H1 (cell line): ENCODE data around the gene GLRX. TPM values are rescaled to one million over a fixed set of nuclear protein-coding genes. Genes with fewer than 3 reads are reported as not detected.

Source experiments
- CTCF ChIA-PET: fragments of 300-600 bp; sonication (Branson Sonifier 250); formaldehyde crosslinking; loops from one replicate; lab custom pipeline; 2021; ENCODE audit not compliant: partially characterized antibody; lab: Charles Lee
- POLR2A ChIA-PET: fragments of 300-600 bp; sonication (Branson Sonifier 250); formaldehyde crosslinking; loops from one replicate; lab custom pipeline; 2021; ENCODE audit warnings: inconsistent platforms; ENCODE audit not compliant: partially characterized antibody; lab: Charles Lee
- DNase-seq, 2 experiments: peaks; one replicate each; pipeline versions ENCODE4 v3.0.0 to v3.0.0-alpha.2; 2010 to 2022; ENCODE audit warnings: low spot score in 2 of 2, low read depth in 1 of 2, mixed read lengths in 1 of 2
- FAIRE-seq: peaks from 2 replicates; lab custom pipeline; 2011; peaks lifted over from hg19 to GRCh38; lab: Jason Lieb, UNC
- H2AFZ ChIP-seq: 2 replicates; pipeline ENCODE4 v1.8.1; 2012; ENCODE audit warnings: low read length, inconsistent platforms
- H2AK5ac ChIP-seq: 2 replicates; pipeline ENCODE4 v1.6.1; 2013; ENCODE audit warnings: low read depth, low read length
- H2BK120ac ChIP-seq: replicated peaks from 2 replicates; pipeline ENCODE3; 2013; ENCODE audit warnings: low read depth, low read length, inconsistent platforms
- H2BK12ac ChIP-seq: 2 replicates; pipeline ENCODE4 v1.6.1; 2013; ENCODE audit warnings: low read depth, low read length
- H2BK15ac ChIP-seq: 2 replicates; pipeline ENCODE4 v1.6.1; 2013; ENCODE audit warnings: low read length
- H2BK20ac ChIP-seq: 2 replicates; pipeline ENCODE4 v1.6.1; 2013; ENCODE audit warnings: low read length
- H2BK5ac ChIP-seq: 2 replicates; pipeline ENCODE4 v1.6.1; 2013; ENCODE audit warnings: low read depth, low read length
- H3K14ac ChIP-seq: 2 replicates; pipeline ENCODE4 v1.6.1; 2013; ENCODE audit warnings: inconsistent platforms; ENCODE audit not compliant: insufficient read length
- H3K18ac ChIP-seq: 2 replicates; pipeline ENCODE4 v1.6.1; 2013; ENCODE audit warnings: low read length; ENCODE audit errors: extremely low read depth
- H3K23ac ChIP-seq: 2 replicates; pipeline ENCODE4 v1.6.1; 2013; ENCODE audit warnings: inconsistent platforms; ENCODE audit not compliant: insufficient read length
- H3K23me2 ChIP-seq: 2 replicates; pipeline ENCODE4 v1.6.1; 2013; ENCODE audit warnings: low read depth, low read length
- H3K27ac ChIP-seq: 2 replicates; pipeline ENCODE4 v1.6.1; 2011; ENCODE audit warnings: low read depth, low read length, inconsistent platforms
- H3K27me3 ChIP-seq, 4 experiments: replicated peaks in 1 of 4; 1 replicate in 1 of 4; 2 replicates in 3 of 4; pipeline versions ENCODE4 v1.6.1 to v1.8.1; 2011 to 2013; ENCODE audit warnings: low read length in 3 of 4, mild to moderate bottlenecking in 3 of 4, inconsistent platforms in 2 of 4, mixed read lengths in 2 of 4, moderate library complexity in 1 of 4; ENCODE audit not compliant: control insufficient read depth in 3 of 4, insufficient read depth in 3 of 4; ENCODE audit errors: extremely low read depth in 1 of 4
- H3K36me3 ChIP-seq, 4 experiments: 2 replicates each; pipeline versions ENCODE4 v1.6.1 to v1.8.1; 2011 to 2013; ENCODE audit warnings: mild to moderate bottlenecking in 4 of 4, low read length in 3 of 4, moderate library complexity in 2 of 4, control low read depth in 1 of 4, inconsistent platforms in 1 of 4; ENCODE audit not compliant: insufficient read depth in 4 of 4, control insufficient read depth in 2 of 4
- H3K4ac ChIP-seq: replicated peaks from 2 replicates; pipeline ENCODE3; 2013; ENCODE audit warnings: low read length, low read depth, mixed read lengths, inconsistent platforms; ENCODE audit not compliant: insufficient read length
- H3K4me1 ChIP-seq, 4 experiments: replicated peaks in 1 of 4; 1 replicate in 1 of 4; 2 replicates in 3 of 4; pipeline versions ENCODE4 v1.6.1 to v1.8.1; 2011 to 2013; ENCODE audit warnings: low read length in 3 of 4, inconsistent platforms in 2 of 4, mixed read lengths in 1 of 4; ENCODE audit not compliant: insufficient read depth in 4 of 4, control insufficient read depth in 3 of 4
- H3K4me2 ChIP-seq, 2 experiments: 2 replicates each; pipeline versions ENCODE4 v1.6.1 to v1.8.1; 2011 to 2013; ENCODE audit warnings: low read depth in 2 of 2, low read length in 2 of 2, control low read depth in 1 of 2, inconsistent platforms in 1 of 2, mild to moderate bottlenecking in 1 of 2; ENCODE audit not compliant: insufficient read depth in 1 of 2
- H3K4me3 ChIP-seq, 4 experiments: fragments of 200-600, 300-600 bp in 1 of 4; sonication (generic), shearing (Covaris generic), sonication (Bioruptor Twin) in 1 of 4; 2 replicates each; pipeline versions ENCODE4 v1.5.1 to v1.8.1; 2011 to 2016; ENCODE audit warnings: low read length in 4 of 4, low read depth in 3 of 4, control low read depth in 2 of 4, inconsistent platforms in 2 of 4, mild to moderate bottlenecking in 2 of 4, mixed read lengths in 1 of 4, moderate library complexity in 1 of 4; ENCODE audit not compliant: insufficient read depth in 2 of 4; ENCODE audit errors: extremely low read depth in 1 of 4
- H3K56ac ChIP-seq: replicated peaks from 2 replicates; pipeline ENCODE3; 2013; ENCODE audit warnings: low read depth, mild to moderate bottlenecking, mixed read lengths, low read length, inconsistent platforms; ENCODE audit not compliant: insufficient read length
- H3K79me1 ChIP-seq: 2 replicates; pipeline ENCODE4 v1.6.1; 2013; ENCODE audit warnings: low read depth, low read length, control low read depth
- H3K79me2 ChIP-seq, 2 experiments: 2 replicates each; pipeline versions ENCODE4 v1.6.1 to v1.8.1; 2012 to 2013; ENCODE audit warnings: low read length in 2 of 2, mild to moderate bottlenecking in 2 of 2, inconsistent platforms in 1 of 2; ENCODE audit not compliant: insufficient read depth in 2 of 2, control insufficient read depth in 1 of 2
- H3K9ac ChIP-seq, 4 experiments: replicated peaks in 1 of 4; 1 replicate in 1 of 4; 2 replicates in 3 of 4; pipeline versions ENCODE4 v1.6.1 to v1.8.1; 2011 to 2013; ENCODE audit warnings: low read depth in 3 of 4, low read length in 3 of 4, control low read depth in 2 of 4, mild to moderate bottlenecking in 2 of 4, moderate library complexity in 2 of 4, inconsistent platforms in 1 of 4; ENCODE audit errors: extremely low read depth in 1 of 4
- H3K9me3 ChIP-seq, 2 experiments: 2 replicates each; pipeline versions ENCODE4 v1.6.1 to v1.8.1; 2012 to 2013; ENCODE audit warnings: mild to moderate bottlenecking in 2 of 2, moderate library complexity in 2 of 2, control low read depth in 1 of 2, inconsistent platforms in 1 of 2, low read depth in 1 of 2, low read length in 1 of 2, mixed read lengths in 1 of 2; ENCODE audit not compliant: insufficient read depth in 2 of 2
- H4K20me1 ChIP-seq, 2 experiments: replicated peaks in 1 of 2; 2 replicates each; pipeline versions ENCODE3 to v1.8.1; 2011 to 2013; ENCODE audit warnings: inconsistent platforms in 2 of 2, low read length in 2 of 2, mild to moderate bottlenecking in 1 of 2; ENCODE audit not compliant: insufficient read depth in 2 of 2, control insufficient read depth in 1 of 2
- H4K5ac ChIP-seq: 2 replicates; pipeline ENCODE4 v1.6.1; 2013; ENCODE audit warnings: low read length, low read depth, mixed read lengths, inconsistent platforms; ENCODE audit not compliant: insufficient read length
- H4K8ac ChIP-seq: 2 replicates; pipeline ENCODE4 v1.8.0; 2013; ENCODE audit warnings: mild to moderate bottlenecking, moderate library complexity, low read length, inconsistent platforms; ENCODE audit not compliant: insufficient read depth; ENCODE audit errors: extremely low read depth
- H4K91ac ChIP-seq: replicated peaks from 2 replicates; pipeline ENCODE3; 2013; ENCODE audit warnings: low read length, mixed read lengths, inconsistent platforms; ENCODE audit not compliant: insufficient read length
- ATF3 ChIP-seq: IDR thresholded peaks from 2 replicates; pipeline ENCODE4 v1.6.1; 2011; ENCODE audit warnings: low read depth, mild to moderate bottlenecking, low read length; ENCODE audit not compliant: insufficient read depth
- CHD1 ChIP-seq: IDR thresholded peaks from 2 replicates; pipeline ENCODE4 v1.6.1; 2012; ENCODE audit warnings: low read depth, low read length, improper control_type of control experiment
- CREB1 ChIP-seq: IDR thresholded peaks from 2 replicates; pipeline ENCODE4 v1.6.1; 2012; ENCODE audit warnings: inconsistent platforms
- CTCF ChIP-seq, 3 experiments: IDR thresholded peaks; 1 replicate in 2 of 3; 2 replicates in 1 of 3; pipeline versions ENCODE4 v1.5.1 to v1.6.1; 2011; ENCODE audit warnings: low read length in 3 of 3, mild to moderate bottlenecking in 3 of 3, inconsistent platforms in 2 of 3, low read depth in 1 of 3, moderate library complexity in 1 of 3; ENCODE audit not compliant: insufficient read depth in 1 of 3; ENCODE audit errors: control extremely low read depth in 1 of 3
- JUN ChIP-seq: IDR thresholded peaks from 2 replicates; pipeline ENCODE4 v1.6.1; 2011; ENCODE audit warnings: low read depth, mild to moderate bottlenecking, improper control_type of control experiment, low read length
- KDM4A ChIP-seq: IDR thresholded peaks from one replicate; pipeline ENCODE4 v1.7.1; 2012; ENCODE audit warnings: low read depth, mild to moderate bottlenecking, moderate library complexity, low read length, inconsistent platforms; ENCODE audit not compliant: severe bottlenecking
- POLR2A ChIP-seq, 2 experiments: IDR thresholded peaks; 1 replicate in 1 of 2; 2 replicates in 1 of 2; pipeline ENCODE4 v1.6.1; 2011; ENCODE audit warnings: low read depth in 2 of 2, low read length in 2 of 2, mild to moderate bottlenecking in 2 of 2; ENCODE audit errors: control extremely low read depth in 1 of 2
- RAD21 ChIP-seq, 2 experiments: IDR thresholded peaks in 1 of 2; conservative IDR thresholded peaks in 1 of 2; 2 replicates each; pipeline ENCODE4 v1.6.1; 2011; ENCODE audit warnings: low read depth in 2 of 2, low read length in 2 of 2, improper control_type of control experiment in 1 of 2, inconsistent platforms in 1 of 2, mild to moderate bottlenecking in 1 of 2, moderate library complexity in 1 of 2
- SIRT6 ChIP-seq: IDR thresholded peaks from one replicate; pipeline ENCODE4 v1.7.1; 2012; ENCODE audit warnings: low read length, inconsistent platforms
- SIX5 ChIP-seq: IDR thresholded peaks from 2 replicates; pipeline ENCODE4 v1.6.1; 2011; ENCODE audit warnings: mild to moderate bottlenecking, low read depth, low read length
- WGBS, 2 experiments: shearing (Covaris generic) in 1 of 2; methylation state at CpG; one replicate each; pipeline versions ENCODE4 v1.1.6 to v1.1.7; 2013 to 2015; ENCODE audit warnings: low lambda C conversion rate in 2 of 2, mixed read lengths in 2 of 2, inconsistent platforms in 1 of 2, low coverage in 1 of 2, missing lambda C conversion rate in 1 of 2; ENCODE audit not compliant: insufficient replicate concordance in 2 of 2, insufficient coverage in 1 of 2, insufficient read length in 1 of 2; ENCODE audit errors: extremely low coverage in 1 of 2, missing lambda C conversion rate in 1 of 2; 5-methylcytosine and 5-hydroxymethylcytosine counted together
- polyA plus RNA-seq, 7 experiments: library from polyadenylated mRNA; depleted of rRNA in 3 of 7; stranded (reverse) in 5 of 7; unstranded in 2 of 7; fragments of >200 nt in 5 of 7; fragments of 200-250 nt in 2 of 7; gene quantifications; 1 replicate in 5 of 7; 2 replicates in 1 of 7; 4 replicates in 1 of 7; pipeline versions ENCODE4 v1.2.1 to v1.2.3, GENCODE V29; 2011 to 2013; ENCODE audit warnings: missing spikeins in 2 of 7, mixed read lengths in 2 of 7
- total RNA-seq: library from RNA; stranded (reverse); fragmentation: NEBNext Ultra II Directional; extraction: Animal tissue kit (Norgen Biotek cat#: 25700); gene quantifications from 2 replicates; pipeline ENCODE4 v1.2.1, GENCODE V29; 2021

Gene GLRX
- total and polyA plus RNA-seq, 2 of the 8 experiments (the other 6 are each of a cell fraction or from before 2014, with no cell fraction given): 22.9 to 31.2 TPM

- FAIRE-seq: no peak
- no peak overlapping the region for H3K4me2 ChIP-seq
- TF ChIP-seq JUN (no peak), POLR2A (IDR thresholded peaks at IDR 0.05; ENCODE audit: control extremely low read depth in 1 of 2, low read depth in 2 of 2, low read length in 2 of 2) (no peak), SIRT6 (no peak), RAD21 (IDR thresholded peaks at IDR 0.05 in 1 of 2, conservative IDR thresholded peaks at IDR 0.05 in 1 of 2; ENCODE audit: low read depth in 2 of 2, low read length in 2 of 2) (no peak), CHD1 (no peak), KDM4A (no peak), CREB1 (no peak), SIX5 (no peak), CTCF (IDR thresholded peaks at IDR 0.05; ENCODE audit: control extremely low read depth in 1 of 3, insufficient read depth in 1 of 3, low read depth in 1 of 3, low read length in 3 of 3) (no peak), ATF3 (no peak)
These were observed 39.5 kb upstream of the GLRX start for GRCh38 chr5:95861864-95862561.

More at GRCh38 chr5:95861864-95862561, 39.5 kb upstream of the GLRX start:
- no peaks in the 10 kb centered on the region for H3K9me3 ChIP-seq
- no peaks in the 10 kb centered on the region for H3K79me2 ChIP-seq
- H3K18ac ChIP-seq: no peak overlapping the region
- H3K4me1 ChIP-seq: no peaks in the 10 kb centered on the region; a peak in 2 of 7 replicates
- ChIA-PET CTCF (interaction anchor here (0.7 to 3.2 kb wide), 10 partner anchors 9 to 483 kb away, joined by 3 to 10 read pairs (median 4); no protein-coding TSS in a partner anchor), POLR2A (interaction anchor here (0.6 kb wide), 1 partner anchor 370 kb away, joined by 3 read pairs; no protein-coding TSS in a partner anchor)
- H3K36me3 ChIP-seq: no peaks in the 10 kb centered on the region
- H3K27me3 ChIP-seq: no peaks in the 10 kb centered on the region; a peak in 1 of 7 replicates
- H2BK120ac ChIP-seq: no peak overlapping the region
- no peak overlapping the region for H3K27ac ChIP-seq
- no peak overlapping the region for H2BK5ac ChIP-seq
- H3K56ac ChIP-seq: no peak overlapping the region
- no peak overlapping the region for H4K8ac ChIP-seq
- H2AK5ac ChIP-seq: no peak overlapping the region
- H3K14ac ChIP-seq: no peak overlapping the region
- H4K5ac ChIP-seq: no peak overlapping the region
- WGBS, 2 experiments: 81% methylated on average over 8 of the region's 8 CpGs; no CpG with 5 or more reads in 1 of the 2 experiments
- no peak overlapping the region for H2BK15ac ChIP-seq
- H3K23ac ChIP-seq: no peak overlapping the region
- H3K4ac ChIP-seq: no peak overlapping the region
- DNase-seq: no peak
- H2BK20ac ChIP-seq: no peak overlapping the region
- H4K91ac ChIP-seq: no peak overlapping the region
- H3K23me2 ChIP-seq: no peaks in the 10 kb centered on the region
- H4K20me1 ChIP-seq: no peaks in the 10 kb centered on the region
- H3K79me1 ChIP-seq: no peaks in the 10 kb centered on the region
- no peak overlapping the region for H3K9ac ChIP-seq
- H2AFZ ChIP-seq: no peak overlapping the region
- no peak overlapping the region for H2BK12ac ChIP-seq
- H3K4me3 ChIP-seq: no peak overlapping the region
